Osteocyte (in vitro differentiated cells): Measurements from ENCODE around the gene BLVRB. TPM values are rescaled to one million over a fixed set of nuclear protein-coding genes. Genes with fewer than 3 reads are reported as not detected.

Experiments
- DNase-seq: peaks from one replicate; pipeline ENCODE4 v3.0.0; 2021; ENCODE audit warnings: mixed read lengths; ENCODE audit not compliant: unreplicated experiment; ENCODE audit errors: extremely low spot score
- H3K27ac Mint-ChIP-seq: one replicate; pipeline ENCODE4 v1.8.0; 2021; ENCODE audit warnings: mild to moderate bottlenecking, mixed read lengths; ENCODE audit not compliant: unreplicated experiment
- H3K27me3 Mint-ChIP-seq: one replicate; pipeline ENCODE4 v1.8.0; 2021; ENCODE audit warnings: mixed read lengths; ENCODE audit not compliant: unreplicated experiment
- H3K36me3 Mint-ChIP-seq: one replicate; pipeline ENCODE4 v1.8.0; 2021; ENCODE audit warnings: mixed read lengths; ENCODE audit not compliant: unreplicated experiment
- H3K4me1 Mint-ChIP-seq: one replicate; pipeline ENCODE4 v1.8.0; 2021; ENCODE audit warnings: mixed read lengths; ENCODE audit not compliant: unreplicated experiment
- H3K4me3 Mint-ChIP-seq: one replicate; pipeline ENCODE4 v1.8.0; 2021; ENCODE audit warnings: mild to moderate bottlenecking, moderate library complexity, mixed read lengths; ENCODE audit not compliant: unreplicated experiment
- H3K9me3 Mint-ChIP-seq: one replicate; pipeline ENCODE4 v1.8.0; 2021; ENCODE audit warnings: mixed read lengths; ENCODE audit not compliant: unreplicated experiment
- CTCF ChIP-seq: fragments of 200-600 bp; sonication (generic); IDR thresholded peaks from 2 replicates; pipeline ENCODE4 v1.5.0; 2021; ENCODE audit warnings: antibody characterized with exemption, mild to moderate bottlenecking, moderate library complexity
- long read RNA-seq: library from polyadenylated mRNA; unstranded; transcript quantifications from one replicate; pipeline ENCODE4 v2.0.0, GENCODE V29; 2021
- total RNA-seq: library from RNA; stranded (reverse); gene quantifications from 2 replicates; pipeline ENCODE4 v1.2.1, GENCODE V29; 2021

Gene BLVRB
- total RNA-seq: 45.6 and 51.5 TPM in 2 replicates
- long read RNA-seq, transcript BLVRB-201 (5 exons, 873 nt): major isoform, 16 of 21 reads
- long read RNA-seq, partial matches to known transcripts: 1 of 21 reads
- long read RNA-seq, other reads (novel, unspliced or antisense): 4 of 21 reads

- no peak for TF ChIP-seq CTCF
- H3K9me3 Mint-ChIP-seq: no peaks in the 10 kb centered on the region
- peak; percentile 99 for DNase-seq
- H3K27ac Mint-ChIP-seq: peak within 1 kb of the TSS; percentile 94
- H3K27me3 Mint-ChIP-seq: peaks cover 7% of the 10 kb centered on the region
- H3K4me3 Mint-ChIP-seq: peak within 1 kb of the TSS; percentile 89
- H3K4me1 Mint-ChIP-seq: peaks cover 30% of the 10 kb centered on the region
- H3K36me3 Mint-ChIP-seq: no peaks in the 10 kb centered on the region
Measured at GRCh38 chr19:40465557-40466218, at the start of gene BLVRB. Gene BLVRB, minus strand, starts transcription at chr19:40465745. Its CDS starts 57 bp downstream, at chr19:40465688.

GRCh38 chr19:40513741-40514315 is 48.3 kb upstream of the BLVRB start:
- Mint-ChIP-seq H3K4me3 (no peak overlapping the region), H3K9me3 (no peaks in the 10 kb centered on the region), H3K36me3 (no peaks in the 10 kb centered on the region), H3K27me3 (peaks cover 62% of the 10 kb centered on the region), H3K27ac (no peak overlapping the region), H3K4me1 (no peaks in the 10 kb centered on the region)
- DNase-seq: no peak
- no peak for TF ChIP-seq CTCF

GRCh38 chr19:40513345-40513678 is 47.8 kb upstream of the BLVRB start:
- no peak for DNase-seq
- Mint-ChIP-seq H3K27me3 (peaks cover 64% of the 10 kb centered on the region), H3K36me3 (no peaks in the 10 kb centered on the region), H3K4me3 (no peak overlapping the region), H3K9me3 (no peaks in the 10 kb centered on the region), H3K27ac (no peak overlapping the region), H3K4me1 (no peaks in the 10 kb centered on the region)
- no peak for TF ChIP-seq CTCF

- H3K9me3 Mint-ChIP-seq: no peaks in the 10 kb centered on the region
- H3K27me3 Mint-ChIP-seq: peaks cover 61% of the 10 kb centered on the region
- TF ChIP-seq CTCF: no peak
- no peaks in the 10 kb centered on the region for H3K4me1 Mint-ChIP-seq
- H3K4me3 Mint-ChIP-seq: no peak overlapping the region
- no peak for DNase-seq
- no peak overlapping the region for H3K27ac Mint-ChIP-seq
- H3K36me3 Mint-ChIP-seq: no peaks in the 10 kb centered on the region
Measured at GRCh38 chr19:40512473-40513344, 47.2 kb upstream of the BLVRB start.

GRCh38 chr19:40512110-40512472 is 46.5 kb upstream of the BLVRB start:
- no peak for TF ChIP-seq CTCF
- peaks cover 55% of the 10 kb centered on the region for H3K27me3 Mint-ChIP-seq
- no peak for DNase-seq
- no peaks in the 10 kb centered on the region for H3K9me3 Mint-ChIP-seq
- no peak overlapping the region for H3K4me3 Mint-ChIP-seq
- no peaks in the 10 kb centered on the region for H3K4me1 Mint-ChIP-seq
- H3K36me3 Mint-ChIP-seq: no peaks in the 10 kb centered on the region
- H3K27ac Mint-ChIP-seq: no peak overlapping the region
